Tibial nerve (tissue), 4 donors: ENCODE measurements around the gene PTPRA. TPM values are rescaled to one million over a fixed set of nuclear protein-coding genes. Genes with fewer than 3 reads are reported as not detected.

Source experiments
- DNase-seq, 2 donors: peaks; one replicate each; pipeline ENCODE4 v3.0.0-alpha.2; 2019; ENCODE audit warnings: low spot score in 2 of 2
- H3K27ac ChIP-seq, 4 donors: fragments of 200-600 bp; sonication (generic) in 3 of 4; one replicate each; pipeline ENCODE4 v1.5.1; 2017 to 2019; ENCODE audit warnings: mild to moderate bottlenecking in 1 of 4
- H3K27me3 ChIP-seq, 2 donors: fragments of 200-600 bp; sonication (generic) in 1 of 2; one replicate each; pipeline versions ENCODE4 v1.5.1 to v1.6.0; 2017 to 2019
- H3K36me3 ChIP-seq, 3 donors: fragments of 200-600 bp; sonication (generic); one replicate each; pipeline ENCODE4 v1.5.1; 2018 to 2019
- H3K4me1 ChIP-seq, 4 donors: fragments of 200-600 bp; sonication (generic) in 3 of 4; one replicate each; pipeline ENCODE4 v1.5.1; 2017 to 2019
- H3K4me3 ChIP-seq, 4 donors: fragments of 200-600 bp; sonication (generic) in 3 of 4; one replicate each; pipeline ENCODE4 v1.5.1; 2017 to 2019; ENCODE audit warnings: mild to moderate bottlenecking in 1 of 4, moderate library complexity in 1 of 4
- H3K9me3 ChIP-seq, 4 donors: fragments of 200-600 bp; sonication (generic) in 3 of 4; one replicate each; pipeline ENCODE4 v1.5.1; 2017 to 2019
- EP300 ChIP-seq, 2 donors: sonication (generic); formaldehyde crosslinking; IDR thresholded peaks; one replicate each; pipeline ENCODE4 v1.6.1; 2017; ENCODE audit warnings: antibody characterized with exemption in 2 of 2, mild to moderate bottlenecking in 1 of 2
- POLR2A ChIP-seq, 2 donors: fragments of 450-650 bp; IDR thresholded peaks; one replicate each; pipeline ENCODE4 v1.6.1; 2017; ENCODE audit warnings: antibody characterized with exemption in 2 of 2, mild to moderate bottlenecking in 2 of 2, moderate library complexity in 2 of 2
- WGBS, 2 donors: methylation state at CpG; one replicate each; pipeline ENCODE4 v1.1.5; 2018; 5-methylcytosine and 5-hydroxymethylcytosine counted together
- total RNA-seq, 4 donors: library from RNA; depleted of rRNA; stranded (reverse); fragments of >200 nt; gene quantifications; one replicate each; pipeline ENCODE4 v1.1.0, GENCODE V29; 2016
- TF ChIP-seq, protein P1 (sequence below), 5 experiments: fragments of 200-600 bp in 3 of 5; fragments of 450-650 bp in 2 of 5; sonication (generic) in 3 of 5; IDR thresholded peaks; one replicate each; pipeline ENCODE4 v1.5.1; 2016 to 2019; ENCODE audit warnings: antibody characterized with exemption in 5 of 5, mild to moderate bottlenecking in 3 of 5, moderate library complexity in 2 of 5

Gene PTPRA
- total RNA-seq, 4 donors from 2014 or later, result 46.3 to 119 (median 67.4) TPM

DNA sequence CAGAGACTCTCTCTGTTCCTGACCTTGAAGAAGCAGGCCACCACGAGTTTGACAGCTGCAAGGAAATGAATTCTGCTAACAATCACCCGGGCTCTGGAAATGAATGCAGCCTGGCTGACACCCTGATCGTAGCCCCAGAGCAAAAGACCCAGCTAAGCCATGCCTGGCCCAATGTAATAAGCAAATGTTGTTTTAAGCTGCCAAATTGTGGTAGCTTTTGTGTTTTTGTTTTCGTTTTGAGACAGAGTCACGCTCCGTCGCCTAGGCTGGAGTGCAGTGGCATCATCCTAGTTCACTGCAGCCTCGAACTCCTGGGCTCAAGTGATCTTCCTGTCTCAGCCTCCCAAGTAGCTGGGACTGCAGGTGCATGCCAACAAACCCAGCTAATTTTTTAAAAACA lies 194.8 kb downstream of the PTPRA start:
- Histone ChIP-seq H3K4me3 (no peak overlapping the region), H3K9me3 (no peaks in the 10 kb centered on the region), H3K36me3 (no peaks in the 10 kb centered on the region), H3K27me3 (peaks cover 0 to 42% of the 10 kb centered on the region in 2 donors), H3K4me1 (peaks cover 0 to 11% (median 2%) of the 10 kb centered on the region in 4 donors), H3K27ac (no peak overlapping the region)
- WGBS, 2 donors, result 69 to 70% methylated on average over 8 of the region's 8 CpGs
- no peak for DNase-seq
- no peak for TF ChIP-seq POLR2A (IDR thresholded peaks at IDR 0.05)
- no peak for TF ChIP-seq EP300 (IDR thresholded peaks at IDR 0.05)
- TF ChIP-seq, protein P1, sequence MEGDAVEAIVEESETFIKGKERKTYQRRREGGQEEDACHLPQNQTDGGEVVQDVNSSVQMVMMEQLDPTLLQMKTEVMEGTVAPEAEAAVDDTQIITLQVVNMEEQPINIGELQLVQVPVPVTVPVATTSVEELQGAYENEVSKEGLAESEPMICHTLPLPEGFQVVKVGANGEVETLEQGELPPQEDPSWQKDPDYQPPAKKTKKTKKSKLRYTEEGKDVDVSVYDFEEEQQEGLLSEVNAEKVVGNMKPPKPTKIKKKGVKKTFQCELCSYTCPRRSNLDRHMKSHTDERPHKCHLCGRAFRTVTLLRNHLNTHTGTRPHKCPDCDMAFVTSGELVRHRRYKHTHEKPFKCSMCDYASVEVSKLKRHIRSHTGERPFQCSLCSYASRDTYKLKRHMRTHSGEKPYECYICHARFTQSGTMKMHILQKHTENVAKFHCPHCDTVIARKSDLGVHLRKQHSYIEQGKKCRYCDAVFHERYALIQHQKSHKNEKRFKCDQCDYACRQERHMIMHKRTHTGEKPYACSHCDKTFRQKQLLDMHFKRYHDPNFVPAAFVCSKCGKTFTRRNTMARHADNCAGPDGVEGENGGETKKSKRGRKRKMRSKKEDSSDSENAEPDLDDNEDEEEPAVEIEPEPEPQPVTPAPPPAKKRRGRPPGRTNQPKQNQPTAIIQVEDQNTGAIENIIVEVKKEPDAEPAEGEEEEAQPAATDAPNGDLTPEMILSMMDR (IDR thresholded peaks at IDR 0.05), result no peak

DNA sequence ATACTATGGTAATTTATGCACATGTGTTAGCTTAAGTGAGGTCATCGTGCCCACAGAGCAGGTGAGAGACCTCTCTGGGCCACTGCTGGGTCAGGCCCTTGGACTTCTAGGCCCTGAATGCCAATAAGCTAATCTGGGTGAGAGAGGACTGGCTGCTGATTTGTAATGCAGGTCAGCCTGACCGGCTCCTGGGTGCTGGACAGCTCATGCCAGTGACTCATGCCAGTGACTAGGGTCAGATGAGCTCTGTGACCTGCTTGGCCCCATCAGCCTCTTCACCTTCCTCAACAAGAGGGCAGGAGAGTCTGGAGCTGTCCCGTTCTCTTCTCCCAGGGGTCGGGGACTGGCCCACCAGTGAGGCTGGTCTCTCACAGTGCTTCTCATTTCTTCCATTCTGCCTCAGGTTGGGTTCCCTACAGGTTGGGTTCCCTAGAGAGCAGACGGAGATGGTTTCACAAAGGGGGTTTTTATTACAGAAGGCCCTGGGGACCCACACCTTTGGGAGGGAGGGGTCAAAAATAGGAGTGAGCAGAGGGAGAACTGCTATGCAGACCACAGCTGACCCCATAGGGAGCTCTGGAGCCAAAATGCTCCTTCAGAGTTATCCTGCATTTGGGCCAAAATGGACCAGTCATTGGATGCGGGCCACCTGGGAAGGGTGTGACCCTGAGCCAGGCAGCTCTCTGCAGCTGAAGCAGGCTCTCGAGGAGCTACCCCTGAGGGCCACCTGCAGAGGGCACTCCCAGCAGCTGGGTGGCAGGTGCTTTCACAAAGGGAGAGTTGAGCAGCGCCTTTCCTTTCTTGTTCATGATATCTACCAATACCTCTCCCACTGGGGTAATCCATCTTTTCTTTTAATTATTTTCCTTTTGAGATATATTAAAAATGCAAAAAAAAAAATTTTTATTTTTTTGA lies 196.0 kb downstream of the PTPRA start:
- Histone ChIP-seq H3K4me3 (no peak overlapping the region), H3K4me1 (peaks cover 0 to 11% (median 2%) of the 10 kb centered on the region in 4 donors), H3K36me3 (no peaks in the 10 kb centered on the region), H3K27me3 (peaks cover 0 to 54% of the 10 kb centered on the region in 2 donors), H3K27ac (no peak overlapping the region), H3K9me3 (no peaks in the 10 kb centered on the region)
- no peak for DNase-seq
- 77 to 86% methylated on average over 7 to 8 of the region's 8 CpGs for WGBS, 2 donors
- TF ChIP-seq POLR2A (IDR thresholded peaks at IDR 0.05) (no peak), EP300 (IDR thresholded peaks at IDR 0.05) (no peak)
- TF ChIP-seq, protein P1 (IDR thresholded peaks at IDR 0.05), result no peak

- H3K9me3 ChIP-seq, result no peaks in the 10 kb centered on the region
- TF ChIP-seq POLR2A (IDR thresholded peaks at IDR 0.05), result no peak
- TF ChIP-seq, protein P1 (IDR thresholded peaks at IDR 0.05), result no peak
- no peak for TF ChIP-seq EP300 (IDR thresholded peaks at IDR 0.05)
- H3K4me1 ChIP-seq, result peaks cover 0 to 11% (median 2%) of the 10 kb centered on the region in 4 donors
- 80% methylated on average over 4 of the region's 4 CpGs for WGBS, 2 donors
- H3K4me3 ChIP-seq, result no peak overlapping the region
- no peak overlapping the region for H3K27ac ChIP-seq
- DNase-seq, result no peak
- H3K36me3 ChIP-seq, result no peaks in the 10 kb centered on the region
- peaks cover 0 to 66% of the 10 kb centered on the region in 2 donors for H3K27me3 ChIP-seq
Observed at GRCh38 chr20:3070725-3071124, 197.4 kb downstream of the PTPRA start.

DNA sequence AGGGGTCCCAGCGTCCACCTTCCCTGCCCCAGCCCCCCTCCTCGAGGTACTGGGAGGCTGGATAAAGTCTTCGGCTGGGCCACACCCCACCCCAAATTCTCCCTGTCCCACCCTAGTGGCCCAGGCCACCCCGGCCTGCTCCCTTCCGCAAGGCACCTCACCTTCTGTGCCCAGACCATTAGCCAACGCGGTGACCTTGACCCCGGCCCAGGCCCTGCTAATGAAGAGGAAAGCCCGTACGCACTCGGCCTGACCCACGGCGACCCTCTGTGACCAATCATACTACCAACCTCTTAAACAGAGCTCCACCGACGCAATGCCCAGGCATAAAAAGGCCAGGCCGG lies 198.0 kb downstream of the PTPRA start:
- Histone ChIP-seq H3K9me3 (no peaks in the 10 kb centered on the region), H3K27me3 (peaks cover 0 to 70% of the 10 kb centered on the region in 2 donors), H3K4me3 (peak overlapping the region in 1 of 4 donors; percentile 50), H3K36me3 (no peaks in the 10 kb centered on the region), H3K27ac (no peak overlapping the region), H3K4me1 (peaks cover 0 to 11% (median 2%) of the 10 kb centered on the region in 4 donors)
- WGBS, 2 donors, result 68 to 76% methylated on average over 15 to 16 of the region's 16 CpGs
- no peak for DNase-seq
- TF ChIP-seq POLR2A (IDR thresholded peaks at IDR 0.05) (no peak), EP300 (IDR thresholded peaks at IDR 0.05) (no peak)
- TF ChIP-seq, protein P1 (IDR thresholded peaks at IDR 0.05), result no peak
